Brain pericyte (primary cell): ENCODE data around the gene TYW1.
"Not testable (repeated sequence)": the region's sequence is repeated elsewhere in the genome, so short reads cannot be mapped to it uniquely, and the experiment has no call there.

Experiments
- DNase-seq: peaks from one replicate; pipeline ENCODE4 v3.0.0-alpha.2; 2012; ENCODE audit warnings: low read depth, low spot score

TYW1 gene

DNA sequence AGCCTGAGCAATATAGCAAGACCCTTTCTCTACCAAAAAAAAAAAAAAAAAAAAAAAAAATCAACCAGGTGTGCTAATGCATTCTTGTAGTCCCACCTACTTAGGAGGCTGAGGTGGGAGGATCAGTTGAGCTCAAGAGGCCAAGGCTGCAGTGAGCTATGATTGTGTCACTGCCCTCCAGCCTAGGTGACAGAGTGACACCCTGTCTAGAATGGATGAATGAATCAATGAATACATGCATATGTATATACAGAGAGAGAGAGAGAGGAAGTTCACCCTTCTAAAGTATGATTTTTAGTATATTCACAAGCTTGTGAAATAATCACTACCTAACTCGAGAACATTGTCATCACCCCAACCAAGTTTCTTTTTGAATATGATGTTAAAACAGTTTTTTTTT lies 138.3 kb downstream of the TYW1 start:
- DNase-seq, result not testable (repeated sequence)

- DNase-seq, result not testable (repeated sequence)
Measured at GRCh38 chr7:67135617-67136486, 139.2 kb downstream of the TYW1 start.

- not testable (repeated sequence) for DNase-seq
Measured at GRCh38 chr7:67137489-67137888, 140.9 kb downstream of the TYW1 start.

GRCh38 chr7:67139876-67140275 lies 143.2 kb downstream of the TYW1 start:
- DNase-seq, result not testable (repeated sequence)

- DNase-seq, result not testable (repeated sequence)
Measured at GRCh38 chr7:67141001-67141400, 144.4 kb downstream of the TYW1 start.

DNA sequence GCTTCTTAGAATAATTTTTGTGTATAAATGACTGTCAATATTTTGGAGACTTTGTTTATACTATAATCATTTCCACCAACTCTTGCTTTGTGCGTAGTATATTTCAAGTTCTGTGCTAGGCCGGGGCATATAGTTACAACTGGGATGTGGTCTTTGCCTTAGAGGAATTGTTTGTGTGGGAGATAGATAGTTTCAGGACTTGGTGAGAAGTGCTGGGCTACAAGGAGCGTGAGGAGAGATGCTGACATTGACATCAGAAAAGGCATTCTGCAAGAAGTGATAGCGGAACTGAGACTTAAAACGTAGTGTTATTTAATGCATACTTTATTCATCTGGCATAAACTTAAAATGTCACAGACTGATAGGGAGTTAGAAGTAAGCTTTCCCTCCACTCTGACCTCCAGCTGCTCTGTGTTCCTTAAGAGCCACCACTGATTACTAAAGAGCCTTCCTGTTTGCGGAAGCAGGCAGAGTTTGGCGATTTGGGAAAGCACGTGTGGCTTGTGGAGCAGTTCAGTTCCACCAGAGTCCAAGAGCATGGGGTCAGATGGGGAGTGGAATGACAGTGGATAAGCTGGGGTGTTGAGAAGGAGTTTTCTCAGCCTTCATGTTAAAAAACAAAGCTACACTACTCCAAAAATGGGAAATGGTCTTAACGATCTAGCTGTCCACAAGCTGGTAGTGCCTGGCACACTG lies 146.6 kb downstream of the TYW1 start:
- not testable (repeated sequence) for DNase-seq

GRCh38 chr7:67145581-67146193 lies 149.1 kb downstream of the TYW1 start:
- not testable (repeated sequence) for DNase-seq

DNA sequence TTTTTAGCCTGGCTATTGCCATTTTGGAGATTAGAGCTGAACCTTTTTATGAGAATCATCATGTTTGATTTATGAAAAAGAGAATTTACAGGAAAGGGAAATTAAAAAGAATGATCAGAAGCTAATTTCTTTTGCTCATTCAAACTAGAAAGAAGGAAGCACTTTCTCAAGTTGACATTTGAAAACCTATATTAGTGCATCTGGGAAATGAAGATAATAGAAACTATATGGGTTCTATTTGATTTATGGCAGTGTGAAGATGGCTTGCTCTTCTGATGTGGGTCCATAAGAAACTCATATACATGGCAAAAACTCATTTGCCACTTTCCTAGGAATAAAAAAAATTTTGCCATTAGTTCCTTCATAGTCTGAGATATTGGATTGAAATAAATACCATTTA lies 152.5 kb downstream of the TYW1 start:
- DNase-seq, result not testable (repeated sequence)

- not testable (repeated sequence) for DNase-seq
Measured at GRCh38 chr7:67154374-67154773, 157.7 kb downstream of the TYW1 start.

GRCh38 chr7:67156064-67156463 lies 159.4 kb downstream of the TYW1 start:
- not testable (repeated sequence) for DNase-seq

- DNase-seq, result not testable (repeated sequence)
Measured at GRCh38 chr7:67163285-67163684, 166.7 kb downstream of the TYW1 start.

GRCh38 chr7:67171151-67171550 lies 174.5 kb downstream of the TYW1 start:
- DNase-seq, result not testable (repeated sequence)

GRCh38 chr7:67176730-67177129 lies 180.1 kb downstream of the TYW1 start:
- DNase-seq, result not testable (repeated sequence)

DNA sequence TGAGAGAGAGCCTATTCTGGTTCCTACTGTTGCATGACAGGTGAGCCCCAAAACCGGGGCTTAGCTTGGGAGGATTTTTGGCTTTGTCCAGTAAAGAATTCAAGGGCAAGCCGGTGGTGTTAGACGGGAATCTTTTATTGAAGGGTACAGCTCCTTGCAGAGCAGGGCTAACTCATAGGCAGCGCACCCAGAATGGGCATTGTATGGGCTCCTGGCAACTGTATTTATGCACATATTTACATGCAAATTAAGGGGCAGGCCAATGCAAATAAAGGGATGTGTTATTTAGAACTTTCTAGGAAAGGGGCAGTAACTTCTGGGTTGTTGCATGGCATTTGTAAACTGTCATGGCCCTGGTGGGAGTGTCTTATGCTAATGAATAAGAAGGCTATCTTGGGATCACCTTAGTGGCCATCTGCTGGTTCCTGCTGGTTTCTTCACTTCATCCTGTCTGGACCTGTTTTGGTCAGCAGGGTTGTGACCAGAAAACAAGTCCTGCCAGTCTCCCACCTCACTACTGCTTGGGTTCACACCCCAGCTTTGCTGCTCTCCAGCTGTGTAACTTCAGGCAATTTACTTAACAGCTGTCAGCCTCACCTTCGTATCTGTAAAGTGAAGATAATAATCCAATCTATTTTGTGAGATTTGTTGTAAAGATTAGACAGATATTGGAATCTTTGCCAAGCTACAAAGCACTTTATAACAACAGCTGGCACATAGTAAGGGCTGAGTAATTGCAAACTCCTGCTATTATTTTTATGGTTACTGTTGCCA lies 182.5 kb downstream of the TYW1 start:
- not testable (repeated sequence) for DNase-seq

- DNase-seq, result not testable (repeated sequence)
Measured at GRCh38 chr7:67182956-67183750, 186.5 kb downstream of the TYW1 start.

GRCh38 chr7:67184912-67185659 lies 188.5 kb downstream of the TYW1 start:
- not testable (repeated sequence) for DNase-seq

- not testable (repeated sequence) for DNase-seq
Measured at GRCh38 chr7:67185660-67186129, 189.1 kb downstream of the TYW1 start.

DNA sequence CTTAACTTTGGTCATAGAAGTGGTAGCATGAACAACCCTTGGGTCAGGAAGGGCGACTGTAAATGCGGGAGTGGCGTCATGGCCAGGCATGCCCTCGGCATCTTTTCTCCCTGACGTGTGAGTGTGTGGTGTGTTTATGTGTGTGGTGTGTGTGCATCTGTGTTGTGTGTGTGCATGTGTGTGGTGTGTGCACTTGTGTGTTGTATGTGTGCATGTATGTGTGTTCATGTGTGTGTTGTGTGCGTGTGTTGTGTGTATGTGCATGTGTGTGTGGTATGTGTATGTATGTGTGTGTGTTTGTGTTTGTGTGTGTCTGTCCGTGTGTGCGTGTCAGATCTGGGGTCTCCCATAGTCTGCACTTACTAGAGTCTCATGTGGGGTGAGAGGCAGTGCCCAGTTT lies 192.5 kb downstream of the TYW1 start:
- DNase-seq, result not testable (repeated sequence)

- not testable (repeated sequence) for DNase-seq
Measured at GRCh38 chr7:67189801-67190465, 193.3 kb downstream of the TYW1 start.
